HepG2 (cell line): Measurements from ENCODE around the gene PDE5A. TPM values are rescaled to one million over a fixed set of nuclear protein-coding genes. Genes with fewer than 3 reads are reported as not detected.

Experiments used
- ASH2L ChIP-seq: fragments of 300-600, 200-600 bp; sonication (generic); IDR thresholded peaks from 2 replicates; pipeline ENCODE4 v1.7.0; 2017; ENCODE audit warnings: low read depth, mild to moderate bottlenecking, moderate library complexity, mixed read lengths, low read length; ENCODE audit not compliant: insufficient read length
- BORCS8-MEF2B ChIP-seq: sonication (generic); formaldehyde crosslinking; IDR thresholded peaks from 2 replicates; pipeline ENCODE4 v1.8.0; 2022; ENCODE audit warnings: mild to moderate bottlenecking, missing genetic modification reagents
- FOXJ3 ChIP-seq: sonication (generic); formaldehyde crosslinking; IDR thresholded peaks from 2 replicates; pipeline ENCODE4 v1.4.0; 2020; ENCODE audit warnings: missing genetic modification reagents, mild to moderate bottlenecking, borderline replicate concordance
- GTF2F1 ChIP-seq: fragments of 150-350 bp; IDR thresholded peaks from 2 replicates; pipeline ENCODE4 v1.6.1; 2014; ENCODE audit warnings: low read length
- GTF3A ChIP-seq: sonication (generic); formaldehyde crosslinking; conservative IDR thresholded peaks from 2 replicates; pipeline ENCODE4 v1.4.0; 2020; ENCODE audit warnings: mild to moderate bottlenecking, missing genetic modification reagents
- HNRNPL ChIP-seq: fragments of 200-400 bp; formaldehyde crosslinking; IDR thresholded peaks from 2 replicates; pipeline ENCODE4 v1.6.1; 2017; ENCODE audit warnings: mild to moderate bottlenecking, low read depth, low read length
- HOXA3 ChIP-seq: sonication (generic); formaldehyde crosslinking; IDR thresholded peaks from 2 replicates; pipeline ENCODE4 v1.5.0; 2020; ENCODE audit warnings: missing genetic modification reagents
- JUND ChIP-seq: sonication (generic); formaldehyde crosslinking; IDR thresholded peaks from 2 replicates; pipeline ENCODE4 v1.8.0; 2022; ENCODE audit warnings: mild to moderate bottlenecking, missing genetic modification reagents
- KLF12 ChIP-seq: sonication (generic); formaldehyde crosslinking; IDR thresholded peaks from 2 replicates; pipeline ENCODE4 v1.4.0; 2020; ENCODE audit warnings: missing genetic modification reagents, borderline replicate concordance
- KMT2B ChIP-seq: IDR thresholded peaks from 2 replicates; pipeline ENCODE4 v1.6.1; 2016; ENCODE audit warnings: missing genetic modification reagents, missing compliant biosample characterization
- MAF1 ChIP-seq: sonication (generic); formaldehyde crosslinking; IDR thresholded peaks from 2 replicates; pipeline ENCODE4 v1.5.0; 2020; ENCODE audit warnings: missing genetic modification reagents, borderline replicate concordance
- NR2C2 ChIP-seq: sonication (generic); formaldehyde crosslinking; IDR thresholded peaks from 2 replicates; pipeline ENCODE4 v1.4.0; 2020; ENCODE audit warnings: missing genetic modification reagents, mild to moderate bottlenecking, moderate library complexity, borderline replicate concordance
- PHF21A ChIP-seq: sonication (generic); formaldehyde crosslinking; IDR thresholded peaks from 2 replicates; pipeline ENCODE4 v1.5.0; 2020; ENCODE audit warnings: mild to moderate bottlenecking, missing genetic modification reagents
- PHF5A ChIP-seq: IDR thresholded peaks from one replicate; pipeline ENCODE4 v1.6.1; 2018; ENCODE audit warnings: low read depth, missing genetic modification reagents; ENCODE audit not compliant: unreplicated experiment
- SALL1 ChIP-seq: sonication (generic); formaldehyde crosslinking; IDR thresholded peaks from 2 replicates; pipeline ENCODE4 v1.8.0; 2022; ENCODE audit warnings: mild to moderate bottlenecking, missing genetic modification reagents
- TBX2 ChIP-seq: sonication (generic); formaldehyde crosslinking; IDR thresholded peaks from 2 replicates; pipeline ENCODE4 v1.5.0; 2020; ENCODE audit warnings: missing genetic modification reagents, mild to moderate bottlenecking, borderline replicate concordance
- THAP11 ChIP-seq: IDR thresholded peaks from 2 replicates; pipeline ENCODE4 v1.6.1; 2016; ENCODE audit warnings: missing biosample characterization, missing genetic modification reagents
- TIGD3 ChIP-seq: sonication (generic); formaldehyde crosslinking; IDR thresholded peaks from 2 replicates; pipeline ENCODE4 v1.5.1; 2020; ENCODE audit warnings: mild to moderate bottlenecking, missing genetic modification reagents, borderline replicate concordance
- ZBTB38 ChIP-seq: sonication (generic); formaldehyde crosslinking; IDR thresholded peaks from 2 replicates; pipeline ENCODE4 v1.5.1; 2020; ENCODE audit warnings: mild to moderate bottlenecking, missing genetic modification reagents
- ZNF558 ChIP-seq: sonication (generic); formaldehyde crosslinking; IDR thresholded peaks from 2 replicates; pipeline ENCODE4 v1.9.0; 2022; ENCODE audit warnings: mild to moderate bottlenecking, missing genetic modification reagents, borderline replicate concordance
- ZNF670 ChIP-seq: sonication (generic); formaldehyde crosslinking; IDR thresholded peaks from 2 replicates; pipeline ENCODE4 v1.8.0; 2022; ENCODE audit warnings: mild to moderate bottlenecking, missing genetic modification reagents, borderline replicate concordance
- ZNF766 ChIP-seq: sonication (generic); formaldehyde crosslinking; IDR thresholded peaks from 2 replicates; pipeline ENCODE4 v1.5.0; 2020; ENCODE audit warnings: missing genetic modification reagents, borderline replicate concordance
- ZNF777 ChIP-seq: sonication (generic); formaldehyde crosslinking; IDR thresholded peaks from 2 replicates; pipeline ENCODE4 v1.4.0; 2020; ENCODE audit warnings: missing genetic modification reagents
- ZNF780A ChIP-seq: sonication (generic); formaldehyde crosslinking; IDR thresholded peaks from 2 replicates; pipeline ENCODE4 v1.8.0; 2022; ENCODE audit warnings: mild to moderate bottlenecking, missing genetic modification reagents, moderate library complexity
- ZNF781 ChIP-seq: sonication (generic); formaldehyde crosslinking; IDR thresholded peaks from 2 replicates; pipeline ENCODE4 v1.5.1; 2020; ENCODE audit warnings: borderline replicate concordance, mild to moderate bottlenecking, missing genetic modification reagents; ENCODE audit errors: not compliant biosample characterization
- polyA plus RNA-seq, 8 experiments: library from polyadenylated mRNA; depleted of rRNA in 3 of 8; stranded (reverse) in 7 of 8; unstranded in 1 of 8; fragments of >200 nt; fragmentation: Illumina TruSeq in 4 of 8; extraction: Trizol in 4 of 8; gene quantifications; 2 replicates each; pipeline versions ENCODE4 v1.2.1 to v1.2.3, GENCODE V29; 2011 to 2016; ENCODE audit warnings: low read depth in 4 of 8, missing spikeins in 1 of 8, mixed read lengths in 1 of 8; ENCODE audit not compliant: insufficient read depth in 1 of 8
- total RNA-seq, 5 experiments: library from RNA; depleted of rRNA; stranded (reverse); fragments of >200 nt; fragmentation: Illumina TruSeq; extraction: Trizol; gene quantifications; 2 replicates each; pipeline ENCODE4 v1.2.3, GENCODE V29; 2016; ENCODE audit warnings: low read depth in 1 of 5
- TF ChIP-seq, protein P1 (sequence below): sonication (generic); formaldehyde crosslinking; IDR thresholded peaks from 2 replicates; pipeline ENCODE4 v1.4.0; 2020; ENCODE audit warnings: missing genetic modification reagents

PDE5A gene
- total and polyA plus RNA-seq, 2 of the 13 experiments (the other 11 are each of a cell fraction or from before 2014, with no cell fraction given): 0.22 to 0.44 TPM

DNA sequence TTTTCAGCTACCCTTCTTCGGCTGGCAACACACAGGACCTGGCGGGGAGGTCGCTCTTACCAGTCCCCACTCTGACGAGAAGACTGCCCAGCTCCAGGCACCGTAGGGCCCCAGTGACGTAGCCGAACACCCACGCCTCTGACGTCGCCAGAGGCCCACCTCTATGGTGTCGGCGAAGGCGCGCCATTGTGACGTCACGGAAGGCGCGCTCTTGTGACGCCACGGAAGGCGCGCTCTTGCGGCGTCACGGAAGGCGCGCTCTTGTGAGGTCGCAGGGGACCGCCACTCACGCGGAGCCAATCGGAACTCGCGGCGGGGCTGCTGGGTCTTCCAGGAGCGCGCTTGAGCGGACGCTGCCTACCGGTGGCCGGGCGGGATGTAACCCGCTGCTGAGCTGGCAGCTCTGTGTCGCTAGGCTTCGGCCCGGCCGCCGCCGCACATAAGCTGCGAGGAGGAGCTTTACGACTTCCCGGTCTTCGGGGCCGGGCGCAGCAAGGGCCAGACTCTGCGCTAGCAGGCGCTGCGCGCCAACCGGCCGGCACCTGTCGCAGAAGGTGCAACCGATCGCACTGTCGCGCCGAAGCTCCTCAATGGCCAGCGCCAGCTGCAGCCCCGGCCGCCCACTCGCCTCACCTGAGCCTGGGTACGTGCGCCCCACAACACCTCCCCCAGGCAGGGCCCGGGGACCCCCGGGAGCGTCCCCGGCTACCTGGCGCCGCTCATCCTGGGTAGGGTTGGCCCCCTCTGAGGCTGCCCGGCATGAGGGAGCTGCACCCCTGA, 173.9 kb downstream of the PDE5A start (continued):
- TF ChIP-seq ZNF766: peak; percentile 79; the same call in 1 of the 2 replicates
- peak; percentile 90; the same call in 1 of the 2 replicates for TF ChIP-seq MAF1
- peak; percentile 51 for TF ChIP-seq ASH2L
- TF ChIP-seq KLF12 (CRISPR knock-in tag): 0 out of 2 replicates have a peak, but pooled peaks have one; percentile 41
- peak; percentile 93 for TF ChIP-seq SALL1 (CRISPR knock-in tag)
- TF ChIP-seq GTF2F1: 0 out of 2 replicates have a peak, but pooled peaks have one; percentile 52
- TF ChIP-seq PHF5A (CRISPR knock-in tag): peak; percentile 75
- peak; percentile 97 for TF ChIP-seq THAP11
- TF ChIP-seq, protein P1, sequence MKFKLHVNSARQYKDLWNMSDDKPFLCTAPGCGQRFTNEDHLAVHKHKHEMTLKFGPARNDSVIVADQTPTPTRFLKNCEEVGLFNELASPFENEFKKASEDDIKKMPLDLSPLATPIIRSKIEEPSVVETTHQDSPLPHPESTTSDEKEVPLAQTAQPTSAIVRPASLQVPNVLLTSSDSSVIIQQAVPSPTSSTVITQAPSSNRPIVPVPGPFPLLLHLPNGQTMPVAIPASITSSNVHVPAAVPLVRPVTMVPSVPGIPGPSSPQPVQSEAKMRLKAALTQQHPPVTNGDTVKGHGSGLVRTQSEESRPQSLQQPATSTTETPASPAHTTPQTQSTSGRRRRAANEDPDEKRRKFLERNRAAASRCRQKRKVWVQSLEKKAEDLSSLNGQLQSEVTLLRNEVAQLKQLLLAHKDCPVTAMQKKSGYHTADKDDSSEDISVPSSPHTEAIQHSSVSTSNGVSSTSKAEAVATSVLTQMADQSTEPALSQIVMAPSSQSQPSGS: peak; percentile 99
- peak; percentile 94 for TF ChIP-seq NR2C2 (CRISPR knock-in tag)
- TF ChIP-seq ZNF781: peak; percentile 66
- 0 out of 2 replicates have a peak, but pooled peaks have one; percentile 28 for TF ChIP-seq HNRNPL
- peak; percentile 23; the same call in 1 of the 2 replicates for TF ChIP-seq ZNF777
- 0 out of 2 replicates have a peak, but pooled peaks have one; percentile 50 for TF ChIP-seq ZNF780A
- 0 out of 2 replicates have a peak, but pooled peaks have one; percentile 12 for TF ChIP-seq ZNF670 (CRISPR knock-in tag)
- TF ChIP-seq PHF21A (CRISPR knock-in tag): peak; percentile 83
- TF ChIP-seq ZNF558: peak; percentile 87
- peak; percentile 99 for TF ChIP-seq KMT2B (CRISPR knock-in tag)
- TF ChIP-seq JUND (CRISPR knock-in tag): peak; percentile 76
- peak; percentile 27; the same call in 1 of the 2 replicates for TF ChIP-seq TIGD3 (CRISPR knock-in tag)
- peak; percentile 71; the same call in 1 of the 2 replicates for TF ChIP-seq ZBTB38 (CRISPR knock-in tag)
- peak; percentile 82; the same call in 1 of the 2 replicates for TF ChIP-seq FOXJ3 (CRISPR knock-in tag)
- peak; percentile 97; the same call in 1 of the 2 replicates for TF ChIP-seq GTF3A (CRISPR knock-in tag)
- peak; percentile 82; the same call in 1 of the 2 replicates for TF ChIP-seq BORCS8-MEF2B (CRISPR knock-in tag)
- peak; percentile 91 for TF ChIP-seq TBX2 (CRISPR knock-in tag)
- peak; percentile 100 for TF ChIP-seq HOXA3
